ENCODE results near the gene HGFAC. TPM values are rescaled to one million over a fixed set of nuclear protein-coding genes. Genes with fewer than 3 reads are reported as not detected.

Gene HGFAC
- total RNA-seq, 4 donors from 2014 or later = not detected

- no peaks in the 10 kb centered on the region for H3K27me3 ChIP-seq
- peaks cover 53% of the 10 kb centered on the region for H3K36me3 ChIP-seq
- H3K4me1 ChIP-seq = peaks cover 7% of the 10 kb centered on the region
- no peak for TF ChIP-seq CTCF (IDR thresholded peaks at IDR 0.05)
- TF ChIP-seq POLR2AphosphoS5 (IDR thresholded peaks at IDR 0.05) = no peak
- TF ChIP-seq POLR2A (IDR thresholded peaks at IDR 0.05) = no peak
- no peak for TF ChIP-seq EP300 (IDR thresholded peaks at IDR 0.05)
- DNase-seq (ENCODE audit: low spot score in 2 of 2) = no peak
- no peaks in the 10 kb centered on the region for H3K9me3 ChIP-seq
- no peak overlapping the region for H3K27ac ChIP-seq
- no peak overlapping the region for H3K4me3 ChIP-seq
- 91% methylated on average over 24 of the region's 28 CpGs for WGBS
Measured at GRCh38 chr4:3431446-3431993, 10.2 kb upstream of the HGFAC start.

- WGBS = 85% methylated on average over 6 of the region's 16 CpGs
- TF ChIP-seq POLR2AphosphoS5 (IDR thresholded peaks at IDR 0.05) = no peak
- TF ChIP-seq EP300 (IDR thresholded peaks at IDR 0.05) = no peak
- TF ChIP-seq POLR2A (IDR thresholded peaks at IDR 0.05) = no peak
- no peak for TF ChIP-seq CTCF (IDR thresholded peaks at IDR 0.05)
- peaks cover 16% of the 10 kb centered on the region for H3K4me1 ChIP-seq
Measured at GRCh38 chr4:3432381-3432790, 9.4 kb upstream of the HGFAC start.

DNA sequence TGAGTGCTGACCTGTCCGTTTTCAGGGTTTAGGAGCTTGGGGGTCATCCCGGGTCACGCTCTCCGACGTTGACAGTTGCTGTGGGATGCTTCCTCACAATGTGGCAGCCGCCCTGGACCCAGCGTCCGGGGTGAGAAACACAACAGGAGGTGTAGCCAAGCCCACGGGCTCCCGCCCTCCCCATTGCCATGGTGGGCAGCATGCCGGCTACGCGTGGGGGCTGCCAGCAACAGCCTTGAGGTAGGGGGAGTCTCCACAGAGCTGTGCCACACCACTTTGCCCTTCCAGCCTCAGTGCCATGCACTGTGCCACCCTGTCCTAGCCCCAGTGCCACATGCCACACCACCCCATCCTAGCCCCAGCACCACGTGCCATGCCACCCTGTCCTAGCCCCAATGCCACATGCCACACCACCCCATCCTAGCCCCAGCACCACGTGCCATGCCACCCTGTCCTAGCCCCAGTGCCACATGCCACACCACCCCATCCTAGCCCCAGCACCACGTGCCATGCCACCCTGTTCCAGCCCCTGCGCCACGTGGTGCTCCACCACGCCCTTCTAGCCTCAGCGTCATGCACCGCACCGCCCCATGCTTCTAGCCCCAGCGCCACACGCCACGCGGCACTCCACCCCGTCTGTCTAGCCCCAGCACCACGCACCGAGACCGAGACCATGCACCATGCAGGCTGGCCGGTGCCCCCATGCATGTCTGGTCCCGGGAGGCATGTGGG is 8.5 kb upstream of the HGFAC start:
- DNase-seq (ENCODE audit: low spot score in 2 of 2) = no peak
- no peak for TF ChIP-seq POLR2AphosphoS5 (IDR thresholded peaks at IDR 0.05)
- TF ChIP-seq EP300 (IDR thresholded peaks at IDR 0.05) = no peak
- no peak for TF ChIP-seq POLR2A (IDR thresholded peaks at IDR 0.05)
- TF ChIP-seq CTCF (IDR thresholded peaks at IDR 0.05) = no peak
- H3K4me3 ChIP-seq = no peak overlapping the region
- no peaks in the 10 kb centered on the region for H3K9me3 ChIP-seq
- WGBS = 92% methylated on average over 27 of the region's 32 CpGs
- H3K27me3 ChIP-seq = no peaks in the 10 kb centered on the region
- peaks cover 36% of the 10 kb centered on the region for H3K36me3 ChIP-seq
- peaks cover 25% of the 10 kb centered on the region for H3K4me1 ChIP-seq
- no peak overlapping the region for H3K27ac ChIP-seq

More at GRCh38 chr4:3432381-3432790, 9.4 kb upstream of the HGFAC start:
- no peak for DNase-seq (ENCODE audit: low spot score in 2 of 2)
- Histone ChIP-seq H3K27me3 (no peaks in the 10 kb centered on the region), H3K9me3 (no peaks in the 10 kb centered on the region), H3K4me3 (no peak overlapping the region), H3K36me3 (peaks cover 44% of the 10 kb centered on the region), H3K27ac (no peak overlapping the region)

DNA sequence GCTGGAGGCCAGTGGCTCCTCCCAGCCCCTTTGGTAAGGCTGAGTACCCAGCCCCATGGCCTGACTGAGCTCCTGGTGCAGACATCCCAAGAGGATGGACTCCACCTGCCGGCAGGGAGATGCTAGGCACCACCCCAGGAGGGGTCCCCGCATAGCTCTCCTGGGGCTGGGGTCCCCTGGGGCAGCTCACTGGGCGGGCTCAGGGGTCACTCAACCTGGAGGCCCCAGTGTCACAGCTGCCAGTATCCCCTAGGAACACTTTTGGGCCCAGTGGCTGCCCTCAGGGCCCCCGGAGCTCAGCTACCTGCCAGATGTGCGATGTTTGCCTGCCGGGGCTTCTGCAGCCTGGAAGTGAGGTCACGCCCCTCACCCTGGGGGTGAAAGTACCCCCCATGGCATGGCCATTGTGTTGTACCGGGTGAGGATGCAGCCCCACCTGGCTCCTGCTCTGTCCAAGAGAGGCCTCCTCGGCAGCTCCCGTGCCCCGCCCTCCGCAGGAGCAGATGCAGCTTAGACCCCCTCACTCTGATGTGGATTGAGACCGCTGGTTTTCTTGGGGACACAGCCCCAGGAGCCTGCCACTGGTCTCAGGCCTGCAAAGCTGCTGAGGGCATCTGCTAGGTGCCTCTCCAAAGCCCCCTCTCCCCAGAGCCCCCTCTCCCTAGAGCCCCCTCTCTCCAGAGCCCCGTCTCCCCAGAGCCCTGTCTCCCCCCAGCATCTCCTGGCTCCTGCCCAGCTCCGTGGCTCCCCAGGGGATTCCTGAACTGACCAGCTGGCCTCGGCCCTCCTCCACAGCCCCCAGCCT is 6.7 kb upstream of the HGFAC start:
- WGBS = 94% methylated on average over 9 of the region's 16 CpGs
- H3K4me3 ChIP-seq = no peak overlapping the region
- peaks cover 19% of the 10 kb centered on the region for H3K36me3 ChIP-seq
- H3K27ac ChIP-seq = no peak overlapping the region
- no peak for DNase-seq (ENCODE audit: low spot score in 2 of 2)
- peaks cover 37% of the 10 kb centered on the region for H3K4me1 ChIP-seq
- no peaks in the 10 kb centered on the region for H3K27me3 ChIP-seq
- TF ChIP-seq POLR2AphosphoS5 (IDR thresholded peaks at IDR 0.05) = no peak
- no peak for TF ChIP-seq EP300 (IDR thresholded peaks at IDR 0.05)
- TF ChIP-seq CTCF (IDR thresholded peaks at IDR 0.05) = no peak
- no peak for TF ChIP-seq POLR2A (IDR thresholded peaks at IDR 0.05)
- no peaks in the 10 kb centered on the region for H3K9me3 ChIP-seq

- WGBS = 84% methylated on average over 3 of the region's 4 CpGs
- no peak overlapping the region for H3K27ac ChIP-seq
- TF ChIP-seq POLR2A (IDR thresholded peaks at IDR 0.05) = no peak
- no peak for TF ChIP-seq EP300 (IDR thresholded peaks at IDR 0.05)
- TF ChIP-seq POLR2AphosphoS5 (IDR thresholded peaks at IDR 0.05) = no peak
- TF ChIP-seq CTCF (IDR thresholded peaks at IDR 0.05) = no peak
- DNase-seq (ENCODE audit: low spot score in 2 of 2) = no peak
- H3K27me3 ChIP-seq = no peaks in the 10 kb centered on the region
- peaks cover 38% of the 10 kb centered on the region for H3K4me1 ChIP-seq
- no peak overlapping the region for H3K4me3 ChIP-seq
- H3K36me3 ChIP-seq = peaks cover 14% of the 10 kb centered on the region
- H3K9me3 ChIP-seq = no peaks in the 10 kb centered on the region
Measured at GRCh38 chr4:3435686-3435956, 6.1 kb upstream of the HGFAC start.

Data from suprapubic skin (tissue), 4 donors.